Lower leg skin (tissue), 3 donors: Measurements from ENCODE around the gene SYVN1.

Source experiments
- CTCF ChIP-seq, 3 donors: fragments of 450-650 bp; IDR thresholded peaks; one replicate each; pipeline ENCODE4 v1.5.1; 2016; ENCODE audit warnings: antibody characterized with exemption in 3 of 3, mild to moderate bottlenecking in 3 of 3, moderate library complexity in 2 of 3
- POLR2A ChIP-seq, 2 donors: fragments of 450-650 bp; IDR thresholded peaks; one replicate each; pipeline ENCODE4 v1.6.1; 2016 to 2017; ENCODE audit warnings: antibody characterized with exemption in 2 of 2, mild to moderate bottlenecking in 1 of 2, moderate library complexity in 1 of 2

GRCh38 chr11:65111159-65111743, 23.1 kb downstream of the SYVN1 start:
- TF ChIP-seq CTCF (IDR thresholded peaks at IDR 0.05) (no peak), POLR2A (IDR thresholded peaks at IDR 0.05) (no peak)
